Stimulated activated CD8-positive, alpha-beta memory T cell treated with anti-CD3 and anti-CD28 coated beads, Interleukin-4, amount 100 ng/mL, for 4 hours (primary cell): ENCODE data around the gene ERN1.

Experiments
- DNase-seq, 2 donors: peaks; one replicate each; pipeline ENCODE4 v3.0.0-alpha.2; 2020; ENCODE audit warnings: low read depth in 2 of 2, low spot score in 1 of 2

ERN1 gene

GRCh38 chr17:63993368-63993985 is 136.5 kb downstream of the ERN1 start:
- DNase-seq: no peak

- DNase-seq: no peak
These were observed 138.3 kb downstream of the ERN1 start for GRCh38 chr17:63991611-63992010.

- DNase-seq: no peak
These were observed 140.2 kb downstream of the ERN1 start for GRCh38 chr17:63989622-63990345.
